H1 (cell line): ENCODE data around the gene EXT2. TPM values are rescaled to one million over a fixed set of nuclear protein-coding genes. Genes with fewer than 3 reads are reported as not detected.

Experiments
- CTCF ChIA-PET: fragments of 300-600 bp; sonication (Branson Sonifier 250); formaldehyde crosslinking; loops from one replicate; lab custom pipeline; 2021; ENCODE audit not compliant: partially characterized antibody; lab: Charles Lee
- POLR2A ChIA-PET: fragments of 300-600 bp; sonication (Branson Sonifier 250); formaldehyde crosslinking; loops from one replicate; lab custom pipeline; 2021; ENCODE audit warnings: inconsistent platforms; ENCODE audit not compliant: partially characterized antibody; lab: Charles Lee
- DNase-seq, 2 experiments: peaks; one replicate each; pipeline versions ENCODE4 v3.0.0 to v3.0.0-alpha.2; 2010 to 2022; ENCODE audit warnings: low spot score in 2 of 2, low read depth in 1 of 2, mixed read lengths in 1 of 2
- FAIRE-seq: peaks from 2 replicates; lab custom pipeline; 2011; peaks lifted over from hg19 to GRCh38; lab: Jason Lieb, UNC
- H2AFZ ChIP-seq: 2 replicates; pipeline ENCODE4 v1.8.1; 2012; ENCODE audit warnings: low read length, inconsistent platforms
- H2AK5ac ChIP-seq: 2 replicates; pipeline ENCODE4 v1.6.1; 2013; ENCODE audit warnings: low read depth, low read length
- H2BK120ac ChIP-seq: replicated peaks from 2 replicates; pipeline ENCODE3; 2013; ENCODE audit warnings: low read depth, low read length, inconsistent platforms
- H2BK12ac ChIP-seq: 2 replicates; pipeline ENCODE4 v1.6.1; 2013; ENCODE audit warnings: low read depth, low read length
- H2BK15ac ChIP-seq: 2 replicates; pipeline ENCODE4 v1.6.1; 2013; ENCODE audit warnings: low read length
- H2BK20ac ChIP-seq: 2 replicates; pipeline ENCODE4 v1.6.1; 2013; ENCODE audit warnings: low read length
- H2BK5ac ChIP-seq: 2 replicates; pipeline ENCODE4 v1.6.1; 2013; ENCODE audit warnings: low read depth, low read length
- H3K14ac ChIP-seq: 2 replicates; pipeline ENCODE4 v1.6.1; 2013; ENCODE audit warnings: inconsistent platforms; ENCODE audit not compliant: insufficient read length
- H3K18ac ChIP-seq: 2 replicates; pipeline ENCODE4 v1.6.1; 2013; ENCODE audit warnings: low read length; ENCODE audit errors: extremely low read depth
- H3K23ac ChIP-seq: 2 replicates; pipeline ENCODE4 v1.6.1; 2013; ENCODE audit warnings: inconsistent platforms; ENCODE audit not compliant: insufficient read length
- H3K23me2 ChIP-seq: 2 replicates; pipeline ENCODE4 v1.6.1; 2013; ENCODE audit warnings: low read depth, low read length
- H3K27ac ChIP-seq: 2 replicates; pipeline ENCODE4 v1.6.1; 2011; ENCODE audit warnings: low read depth, low read length, inconsistent platforms
- H3K27me3 ChIP-seq, 4 experiments: replicated peaks in 1 of 4; 1 replicate in 1 of 4; 2 replicates in 3 of 4; pipeline versions ENCODE4 v1.6.1 to v1.8.1; 2011 to 2013; ENCODE audit warnings: low read length in 3 of 4, mild to moderate bottlenecking in 3 of 4, inconsistent platforms in 2 of 4, mixed read lengths in 2 of 4, moderate library complexity in 1 of 4; ENCODE audit not compliant: control insufficient read depth in 3 of 4, insufficient read depth in 3 of 4; ENCODE audit errors: extremely low read depth in 1 of 4
- H3K36me3 ChIP-seq, 4 experiments: 2 replicates each; pipeline versions ENCODE4 v1.6.1 to v1.8.1; 2011 to 2013; ENCODE audit warnings: mild to moderate bottlenecking in 4 of 4, low read length in 3 of 4, moderate library complexity in 2 of 4, control low read depth in 1 of 4, inconsistent platforms in 1 of 4; ENCODE audit not compliant: insufficient read depth in 4 of 4, control insufficient read depth in 2 of 4
- H3K4ac ChIP-seq: replicated peaks from 2 replicates; pipeline ENCODE3; 2013; ENCODE audit warnings: low read length, low read depth, mixed read lengths, inconsistent platforms; ENCODE audit not compliant: insufficient read length
- H3K4me1 ChIP-seq, 4 experiments: replicated peaks in 1 of 4; 1 replicate in 1 of 4; 2 replicates in 3 of 4; pipeline versions ENCODE4 v1.6.1 to v1.8.1; 2011 to 2013; ENCODE audit warnings: low read length in 3 of 4, inconsistent platforms in 2 of 4, mixed read lengths in 1 of 4; ENCODE audit not compliant: insufficient read depth in 4 of 4, control insufficient read depth in 3 of 4
- H3K4me2 ChIP-seq, 2 experiments: 2 replicates each; pipeline versions ENCODE4 v1.6.1 to v1.8.1; 2011 to 2013; ENCODE audit warnings: low read depth in 2 of 2, low read length in 2 of 2, control low read depth in 1 of 2, inconsistent platforms in 1 of 2, mild to moderate bottlenecking in 1 of 2; ENCODE audit not compliant: insufficient read depth in 1 of 2
- H3K4me3 ChIP-seq, 4 experiments: fragments of 200-600, 300-600 bp in 1 of 4; sonication (generic), shearing (Covaris generic), sonication (Bioruptor Twin) in 1 of 4; 2 replicates each; pipeline versions ENCODE4 v1.5.1 to v1.8.1; 2011 to 2016; ENCODE audit warnings: low read length in 4 of 4, low read depth in 3 of 4, control low read depth in 2 of 4, inconsistent platforms in 2 of 4, mild to moderate bottlenecking in 2 of 4, mixed read lengths in 1 of 4, moderate library complexity in 1 of 4; ENCODE audit not compliant: insufficient read depth in 2 of 4; ENCODE audit errors: extremely low read depth in 1 of 4
- H3K56ac ChIP-seq: replicated peaks from 2 replicates; pipeline ENCODE3; 2013; ENCODE audit warnings: low read depth, mild to moderate bottlenecking, mixed read lengths, low read length, inconsistent platforms; ENCODE audit not compliant: insufficient read length
- H3K79me1 ChIP-seq: 2 replicates; pipeline ENCODE4 v1.6.1; 2013; ENCODE audit warnings: low read depth, low read length, control low read depth
- H3K79me2 ChIP-seq, 2 experiments: 2 replicates each; pipeline versions ENCODE4 v1.6.1 to v1.8.1; 2012 to 2013; ENCODE audit warnings: low read length in 2 of 2, mild to moderate bottlenecking in 2 of 2, inconsistent platforms in 1 of 2; ENCODE audit not compliant: insufficient read depth in 2 of 2, control insufficient read depth in 1 of 2
- H3K9ac ChIP-seq, 4 experiments: replicated peaks in 1 of 4; 1 replicate in 1 of 4; 2 replicates in 3 of 4; pipeline versions ENCODE4 v1.6.1 to v1.8.1; 2011 to 2013; ENCODE audit warnings: low read depth in 3 of 4, low read length in 3 of 4, control low read depth in 2 of 4, mild to moderate bottlenecking in 2 of 4, moderate library complexity in 2 of 4, inconsistent platforms in 1 of 4; ENCODE audit errors: extremely low read depth in 1 of 4
- H3K9me3 ChIP-seq, 2 experiments: 2 replicates each; pipeline versions ENCODE4 v1.6.1 to v1.8.1; 2012 to 2013; ENCODE audit warnings: mild to moderate bottlenecking in 2 of 2, moderate library complexity in 2 of 2, control low read depth in 1 of 2, inconsistent platforms in 1 of 2, low read depth in 1 of 2, low read length in 1 of 2, mixed read lengths in 1 of 2; ENCODE audit not compliant: insufficient read depth in 2 of 2
- H4K20me1 ChIP-seq, 2 experiments: replicated peaks in 1 of 2; 2 replicates each; pipeline versions ENCODE3 to v1.8.1; 2011 to 2013; ENCODE audit warnings: inconsistent platforms in 2 of 2, low read length in 2 of 2, mild to moderate bottlenecking in 1 of 2; ENCODE audit not compliant: insufficient read depth in 2 of 2, control insufficient read depth in 1 of 2
- H4K5ac ChIP-seq: 2 replicates; pipeline ENCODE4 v1.6.1; 2013; ENCODE audit warnings: low read length, low read depth, mixed read lengths, inconsistent platforms; ENCODE audit not compliant: insufficient read length
- H4K8ac ChIP-seq: 2 replicates; pipeline ENCODE4 v1.8.0; 2013; ENCODE audit warnings: mild to moderate bottlenecking, moderate library complexity, low read length, inconsistent platforms; ENCODE audit not compliant: insufficient read depth; ENCODE audit errors: extremely low read depth
- H4K91ac ChIP-seq: replicated peaks from 2 replicates; pipeline ENCODE3; 2013; ENCODE audit warnings: low read length, mixed read lengths, inconsistent platforms; ENCODE audit not compliant: insufficient read length
- BACH1 ChIP-seq: IDR thresholded peaks from 2 replicates; pipeline ENCODE4 v1.6.1; 2012; ENCODE audit warnings: low read length, improper control_type of control experiment
- BCL11A ChIP-seq, 2 experiments: IDR thresholded peaks; one replicate each; pipeline ENCODE4 v1.6.1; 2011; ENCODE audit warnings: low read depth in 2 of 2, low read length in 2 of 2, mild to moderate bottlenecking in 2 of 2
- CHD1 ChIP-seq: IDR thresholded peaks from 2 replicates; pipeline ENCODE4 v1.6.1; 2012; ENCODE audit warnings: low read depth, low read length, improper control_type of control experiment
- CTBP2 ChIP-seq: IDR thresholded peaks from 2 replicates; pipeline ENCODE4 v1.7.0; 2011; ENCODE audit warnings: borderline replicate concordance, mild to moderate bottlenecking, moderate library complexity, mixed read lengths, low read length; ENCODE audit not compliant: insufficient read depth, insufficient read length
- HDAC2 ChIP-seq, 2 experiments: fragments of 300-600 bp in 1 of 2; sonication (generic) in 1 of 2; IDR thresholded peaks; 2 replicates each; pipeline ENCODE4 v1.6.1; 2011 to 2012; ENCODE audit warnings: low read depth in 2 of 2, low read length in 2 of 2, mild to moderate bottlenecking in 2 of 2, moderate library complexity in 2 of 2, borderline replicate concordance in 1 of 2, inconsistent platforms in 1 of 2
- HDAC6 ChIP-seq: IDR thresholded peaks from one replicate; pipeline ENCODE4 v1.7.1; 2012; ENCODE audit warnings: low read depth, mild to moderate bottlenecking, inconsistent platforms, low read length, moderate library complexity
- MAX ChIP-seq: IDR thresholded peaks from 2 replicates; pipeline ENCODE4 v1.6.1; 2012; ENCODE audit warnings: inconsistent platforms
- RBBP5 ChIP-seq: IDR thresholded peaks from 2 replicates; pipeline ENCODE4 v1.7.1; 2012; ENCODE audit warnings: low read depth, mild to moderate bottlenecking, inconsistent platforms, low read length, moderate library complexity, borderline replicate concordance
- RFX5 ChIP-seq: IDR thresholded peaks from 2 replicates; pipeline ENCODE4 v1.6.1; 2011; ENCODE audit warnings: low read depth, low read length, improper control_type of control experiment, borderline replicate concordance
- RNF2 ChIP-seq: fragments of 200-900, 300-1000 bp; sonication (generic); IDR thresholded peaks from 2 replicates; pipeline ENCODE4 v1.7.1; 2016; ENCODE audit warnings: borderline replicate concordance, low read depth, mild to moderate bottlenecking, antibody characterized with exemption, low read length; ENCODE audit not compliant: poor library complexity, severe bottlenecking; ENCODE audit errors: missing control alignments
- SRF ChIP-seq: IDR thresholded peaks from 2 replicates; pipeline ENCODE4 v1.6.1; 2011; ENCODE audit warnings: mild to moderate bottlenecking, low read depth, low read length, moderate library complexity
- TAF1 ChIP-seq: IDR thresholded peaks from 2 replicates; pipeline ENCODE4 v1.6.1; 2011; ENCODE audit warnings: mild to moderate bottlenecking, low read depth, low read length
- TBP ChIP-seq: IDR thresholded peaks from 2 replicates; pipeline ENCODE4 v1.6.1; 2011; ENCODE audit warnings: low read depth, low read length, improper control_type of control experiment
- WGBS, 2 experiments: shearing (Covaris generic) in 1 of 2; methylation state at CpG; one replicate each; pipeline versions ENCODE4 v1.1.6 to v1.1.7; 2013 to 2015; ENCODE audit warnings: low lambda C conversion rate in 2 of 2, mixed read lengths in 2 of 2, inconsistent platforms in 1 of 2, low coverage in 1 of 2, missing lambda C conversion rate in 1 of 2; ENCODE audit not compliant: insufficient replicate concordance in 2 of 2, insufficient coverage in 1 of 2, insufficient read length in 1 of 2; ENCODE audit errors: extremely low coverage in 1 of 2, missing lambda C conversion rate in 1 of 2; 5-methylcytosine and 5-hydroxymethylcytosine counted together
- polyA plus RNA-seq, 7 experiments: library from polyadenylated mRNA; depleted of rRNA in 3 of 7; stranded (reverse) in 5 of 7; unstranded in 2 of 7; fragments of >200 nt in 5 of 7; fragments of 200-250 nt in 2 of 7; gene quantifications; 1 replicate in 5 of 7; 2 replicates in 1 of 7; 4 replicates in 1 of 7; pipeline versions ENCODE4 v1.2.1 to v1.2.3, GENCODE V29; 2011 to 2013; ENCODE audit warnings: missing spikeins in 2 of 7, mixed read lengths in 2 of 7
- total RNA-seq: library from RNA; stranded (reverse); fragmentation: NEBNext Ultra II Directional; extraction: Animal tissue kit (Norgen Biotek cat#: 25700); gene quantifications from 2 replicates; pipeline ENCODE4 v1.2.1, GENCODE V29; 2021

Gene EXT2
- total and polyA plus RNA-seq, 2 of the 8 experiments (the other 6 are each of a cell fraction or from before 2014, with no cell fraction given) = 29.8 to 42.8 TPM

GRCh38 chr11:44147751-44148150 lies 52.3 kb downstream of the EXT2 start:
- Histone ChIP-seq H3K79me2 (no peaks in the 10 kb centered on the region), H4K5ac (no peak overlapping the region), H2BK12ac (no peak overlapping the region), H2AFZ (no peak overlapping the region), H3K4me3 (no peak overlapping the region), H4K20me1 (no peaks in the 10 kb centered on the region), H3K27ac (no peak overlapping the region), H4K8ac (no peak overlapping the region), H3K23me2 (no peaks in the 10 kb centered on the region), H4K91ac (no peak overlapping the region), H3K23ac (no peak overlapping the region), H3K18ac (no peak overlapping the region), H3K36me3 (peaks cover 0 to 2% (median 0%) of the 10 kb centered on the region in 4 experiments; a peak in 2 of 8 replicates), H2BK120ac (no peak overlapping the region), H3K27me3 (no peaks in the 10 kb centered on the region), H3K79me1 (no peaks in the 10 kb centered on the region), H3K4me2 (no peak overlapping the region), H3K4me1 (no peaks in the 10 kb centered on the region), H2AK5ac (no peak overlapping the region), H3K9ac (no peak overlapping the region), H2BK20ac (no peak overlapping the region), H3K4ac (no peak overlapping the region), H2BK5ac (no peak overlapping the region), H3K56ac (no peak overlapping the region), H3K9me3 (no peaks in the 10 kb centered on the region), H3K14ac (no peak overlapping the region), H2BK15ac (no peak overlapping the region)
- POLR2A ChIA-PET = no interaction called here
- DNase-seq (no peak), FAIRE-seq (no peak)
- CTCF ChIA-PET = no interaction called here
- WGBS, 2 experiments = 78% methylated on average over 3 of the region's 3 CpGs; no CpG with 5 or more reads in 1 of the 2 experiments
- TF ChIP-seq BCL11A (IDR thresholded peaks at IDR 0.05; ENCODE audit: low read depth in 2 of 2, low read length in 2 of 2) (no peak), RFX5 (no peak), MAX (no peak), CHD1 (no peak), RNF2 (no peak), HDAC2 (IDR thresholded peaks at IDR 0.05; ENCODE audit: borderline replicate concordance in 1 of 2, low read depth in 2 of 2, low read length in 2 of 2) (no peak), SRF (no peak), TBP (no peak), CTBP2 (no peak), RBBP5 (no peak), TAF1 (no peak), BACH1 (no peak), HDAC6 (no peak)
